Measurements from ENCODE around the gene SEMA3D. TPM values are rescaled to one million over a fixed set of nuclear protein-coding genes. Genes with fewer than 3 reads are reported as not detected.

The SEMA3D gene
- total RNA-seq, 1 experiment from 2014 or later = 1.4 TPM

GRCh38 chr7:84950836-84951235 is 236.0 kb downstream of the SEMA3D start:
- ChIA-PET RAD21 (ENCODE audit: low non-redundant PET in 1 of 2, low total read pairs in 2 of 2, uncharacterized antibody in 2 of 2, unreplicated experiment in 2 of 2) (no interaction called here), POLR2A (no interaction called here), CTCF (no interaction called here)
- no peak for DNase-seq (ENCODE audit: low read depth, low spot score)
- no TSS peak for BruUV-seq (replicated peaks)
- no peak overlapping the region for H3K27ac ChIP-seq (ENCODE audit: low read depth, low read length)
- TF ChIP-seq JUND (IDR thresholded peaks at IDR 0.05) (no peak), EZH2 (IDR thresholded peaks at IDR 0.05) (no peak), CEBPB (IDR thresholded peaks at IDR 0.05; ENCODE audit: low read depth) (no peak), SRF (IDR thresholded peaks at IDR 0.05; ENCODE audit: low read depth) (no peak), ZFX (IDR thresholded peaks at IDR 0.05) (no peak), CBX3 (IDR thresholded peaks at IDR 0.05; ENCODE audit: low read depth) (no peak), SP1 (IDR thresholded peaks at IDR 0.05; ENCODE audit: low read depth) (no peak), POLR2A (IDR thresholded peaks at IDR 0.05; ENCODE audit: borderline replicate concordance, extremely low read depth, insufficient read depth, insufficient read length) (no peak)
- TF ChIP-seq, protein P1, sequence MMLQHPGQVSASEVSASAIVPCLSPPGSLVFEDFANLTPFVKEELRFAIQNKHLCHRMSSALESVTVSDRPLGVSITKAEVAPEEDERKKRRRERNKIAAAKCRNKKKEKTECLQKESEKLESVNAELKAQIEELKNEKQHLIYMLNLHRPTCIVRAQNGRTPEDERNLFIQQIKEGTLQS (IDR thresholded peaks at IDR 0.05) = no peak
- TF ChIP-seq, protein P2, sequence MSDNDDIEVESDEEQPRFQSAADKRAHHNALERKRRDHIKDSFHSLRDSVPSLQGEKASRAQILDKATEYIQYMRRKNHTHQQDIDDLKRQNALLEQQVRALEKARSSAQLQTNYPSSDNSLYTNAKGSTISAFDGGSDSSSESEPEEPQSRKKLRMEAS (IDR thresholded peaks at IDR 0.05) = no peak
- TF ChIP-seq, protein P3, sequence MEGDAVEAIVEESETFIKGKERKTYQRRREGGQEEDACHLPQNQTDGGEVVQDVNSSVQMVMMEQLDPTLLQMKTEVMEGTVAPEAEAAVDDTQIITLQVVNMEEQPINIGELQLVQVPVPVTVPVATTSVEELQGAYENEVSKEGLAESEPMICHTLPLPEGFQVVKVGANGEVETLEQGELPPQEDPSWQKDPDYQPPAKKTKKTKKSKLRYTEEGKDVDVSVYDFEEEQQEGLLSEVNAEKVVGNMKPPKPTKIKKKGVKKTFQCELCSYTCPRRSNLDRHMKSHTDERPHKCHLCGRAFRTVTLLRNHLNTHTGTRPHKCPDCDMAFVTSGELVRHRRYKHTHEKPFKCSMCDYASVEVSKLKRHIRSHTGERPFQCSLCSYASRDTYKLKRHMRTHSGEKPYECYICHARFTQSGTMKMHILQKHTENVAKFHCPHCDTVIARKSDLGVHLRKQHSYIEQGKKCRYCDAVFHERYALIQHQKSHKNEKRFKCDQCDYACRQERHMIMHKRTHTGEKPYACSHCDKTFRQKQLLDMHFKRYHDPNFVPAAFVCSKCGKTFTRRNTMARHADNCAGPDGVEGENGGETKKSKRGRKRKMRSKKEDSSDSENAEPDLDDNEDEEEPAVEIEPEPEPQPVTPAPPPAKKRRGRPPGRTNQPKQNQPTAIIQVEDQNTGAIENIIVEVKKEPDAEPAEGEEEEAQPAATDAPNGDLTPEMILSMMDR (IDR thresholded peaks at IDR 0.05 in 2 of 3, conservative IDR thresholded peaks at IDR 0.05 in 1 of 3; ENCODE audit: borderline replicate concordance in 1 of 3, insufficient read depth in 1 of 3, low read depth in 2 of 3, low read length in 2 of 3) = no peak
- no peak overlapping the region for H3K4me3 ChIP-seq (replicated peaks in 1 of 2; ENCODE audit: low read depth in 1 of 2, low read length in 2 of 2)
- H3K9me3 ChIP-seq (ENCODE audit: control insufficient read depth in 1 of 2, insufficient read depth in 1 of 2, low read depth in 1 of 2, low read length in 2 of 2) = no peaks in the 10 kb centered on the region
- H4K20me1 ChIP-seq (ENCODE audit: insufficient read depth) = no peaks in the 10 kb centered on the region
- H3K27me3 ChIP-seq (ENCODE audit: insufficient read depth, low read length) = no peaks in the 10 kb centered on the region
- peaks cover 7% of the 10 kb centered on the region; the same call in 1 of the 2 replicates for H3K9me2 ChIP-seq (ENCODE audit: insufficient read depth)
- no peak overlapping the region for H3K4me2 ChIP-seq (ENCODE audit: low read length)
- H3K36me3 ChIP-seq (ENCODE audit: control insufficient read depth in 1 of 2, insufficient read depth in 2 of 2, low read length in 2 of 2) = no peaks in the 10 kb centered on the region
- no peaks in the 10 kb centered on the region for H3K79me2 ChIP-seq (ENCODE audit: insufficient read depth, low read length)
- no peak overlapping the region for H2AFZ ChIP-seq (ENCODE audit: low read depth, low read length, poor library complexity, severe bottlenecking)
- H3K9ac ChIP-seq (ENCODE audit: low read length) = no peak overlapping the region
- no peak for ATAC-seq
- intact Hi-C loops (cut with micrococcal nuclease) = no loop called here
- H3K4me1 ChIP-seq (ENCODE audit: control insufficient read depth in 1 of 2, insufficient read depth in 2 of 2, low read length in 2 of 2) = no peaks in the 10 kb centered on the region
